ENCODE results near the gene ZNF70. TPM values are rescaled to one million over a fixed set of nuclear protein-coding genes. Genes with fewer than 3 reads are reported as not detected.
A peak's percentile ranks its signal among the peaks of the same experiment; 100 is the strongest.

Gene ZNF70
- total and polyA plus RNA-seq, 5 donors from 2014 or later = 0.06 to 2.0 (median 0.28) TPM

GRCh38 chr22:23698673-23699235 lies 52.2 kb downstream of the ZNF70 start:
- H3K4me3 ChIP-seq (ENCODE audit: low read depth, low read length) = no peak overlapping the region
- no peak overlapping the region for H3K27ac ChIP-seq (ENCODE audit: insufficient read depth, low read length, poor library complexity, severe bottlenecking)
- no peak for DNase-seq
- Mint-ChIP-seq H3K9me3 (peaks cover 0 to 2% (median 0%) of the 10 kb centered on the region in 7 donors), H3K36me3 (peaks cover 56% of the 10 kb centered on the region), H3K27ac (peak overlapping the region in 2 of 3 donors; percentile 69 to 100), H3K27me3 (no peaks in the 10 kb centered on the region), H3K4me3 (peak overlapping the region; percentile 10 to 83 (median 56)), H3K4me1 (peaks cover 9 to 90% (median 48%) of the 10 kb centered on the region in 4 donors)
- no peak for ATAC-seq (ENCODE audit: low read depth in 2 of 2)
- peaks cover 64% of the 10 kb centered on the region for H3K36me3 ChIP-seq (ENCODE audit: control insufficient read depth, insufficient read depth, low read length)
- H3K4me1 ChIP-seq (ENCODE audit: control insufficient read depth, insufficient read depth, low read length, poor library complexity, severe bottlenecking) = peaks cover 34% of the 10 kb centered on the region
- no peaks in the 10 kb centered on the region for H3K9me3 ChIP-seq (ENCODE audit: control insufficient read depth in 2 of 2, low read length in 2 of 2)
- H3K27me3 ChIP-seq (ENCODE audit: control insufficient read depth, insufficient read depth, low read length) = no peaks in the 10 kb centered on the region

- peak overlapping the region; percentile 99 to 100 (median 100) for H3K27ac Mint-ChIP-seq
- Histone ChIP-seq H3K27ac (ENCODE audit: insufficient read depth, low read length, poor library complexity, severe bottlenecking) (peak overlapping the region; percentile 91), H3K9me3 (ENCODE audit: control insufficient read depth in 2 of 2, low read length in 2 of 2) (no peaks in the 10 kb centered on the region), H3K36me3 (ENCODE audit: control insufficient read depth, insufficient read depth, low read length) (peaks cover 64% of the 10 kb centered on the region), H3K4me3 (ENCODE audit: low read depth, low read length) (no peak overlapping the region), H3K27me3 (ENCODE audit: control insufficient read depth, insufficient read depth, low read length) (no peaks in the 10 kb centered on the region), H3K4me1 (ENCODE audit: control insufficient read depth, insufficient read depth, low read length, poor library complexity, severe bottlenecking) (peaks cover 34% of the 10 kb centered on the region)
- peaks cover 49% of the 10 kb centered on the region for H3K36me3 Mint-ChIP-seq
- H3K4me3 Mint-ChIP-seq = peak overlapping the region; percentile 50 to 99 (median 73)
- H3K9me3 Mint-ChIP-seq = peaks cover 0 to 2% (median 0%) of the 10 kb centered on the region in 7 donors
- H3K27me3 Mint-ChIP-seq = no peaks in the 10 kb centered on the region
- ATAC-seq (ENCODE audit: low read depth in 2 of 2) (no peak), DNase-seq (no peak)
- peaks cover 9 to 84% (median 44%) of the 10 kb centered on the region in 4 donors for H3K4me1 Mint-ChIP-seq
Observed at GRCh38 chr22:23698094-23698493, 52.8 kb downstream of the ZNF70 start.

- Mint-ChIP-seq H3K4me1 (peaks cover 9 to 80% (median 38%) of the 10 kb centered on the region in 4 donors), H3K27me3 (no peaks in the 10 kb centered on the region), H3K9me3 (peaks cover 0 to 2% (median 0%) of the 10 kb centered on the region in 7 donors), H3K27ac (peak overlapping the region; percentile 99 to 100 (median 100)), H3K4me3 (peak overlapping the region; percentile 83 to 99 (median 98)), H3K36me3 (peaks cover 48% of the 10 kb centered on the region)
- H3K27me3 ChIP-seq (ENCODE audit: control insufficient read depth, insufficient read depth, low read length) = no peaks in the 10 kb centered on the region
- H3K4me3 ChIP-seq (ENCODE audit: low read depth, low read length) = peak overlapping the region; percentile 84
- no peak for DNase-seq
- peaks cover 57% of the 10 kb centered on the region for H3K36me3 ChIP-seq (ENCODE audit: control insufficient read depth, insufficient read depth, low read length)
- peaks cover 34% of the 10 kb centered on the region for H3K4me1 ChIP-seq (ENCODE audit: control insufficient read depth, insufficient read depth, low read length, poor library complexity, severe bottlenecking)
- peak overlapping the region; percentile 91 for H3K27ac ChIP-seq (ENCODE audit: insufficient read depth, low read length, poor library complexity, severe bottlenecking)
- no peaks in the 10 kb centered on the region for H3K9me3 ChIP-seq (ENCODE audit: control insufficient read depth in 2 of 2, low read length in 2 of 2)
- ATAC-seq (ENCODE audit: low read depth in 2 of 2) = no peak
Observed at GRCh38 chr22:23697031-23697970, 53.6 kb downstream of the ZNF70 start.

GRCh38 chr22:23696326-23696851 lies 54.5 kb downstream of the ZNF70 start:
- no peaks in the 10 kb centered on the region for H3K27me3 Mint-ChIP-seq
- ATAC-seq (ENCODE audit: low read depth in 2 of 2) = peak; percentile 100
- H3K4me1 Mint-ChIP-seq = peaks cover 0 to 71% (median 31%) of the 10 kb centered on the region in 4 donors
- peaks cover 0 to 2% (median 0%) of the 10 kb centered on the region in 7 donors for H3K9me3 Mint-ChIP-seq
- H3K9me3 ChIP-seq (ENCODE audit: control insufficient read depth in 2 of 2, low read length in 2 of 2) = no peaks in the 10 kb centered on the region
- peak overlapping the region; percentile 91 for H3K27ac ChIP-seq (ENCODE audit: insufficient read depth, low read length, poor library complexity, severe bottlenecking)
- DNase-seq = peak; percentile 52 to 94 (median 85)
- H3K36me3 ChIP-seq (ENCODE audit: control insufficient read depth, insufficient read depth, low read length) = peaks cover 48% of the 10 kb centered on the region
- peaks cover 34% of the 10 kb centered on the region for H3K4me1 ChIP-seq (ENCODE audit: control insufficient read depth, insufficient read depth, low read length, poor library complexity, severe bottlenecking)
- H3K4me3 ChIP-seq (ENCODE audit: low read depth, low read length) = peak overlapping the region; percentile 84
- peak overlapping the region; percentile 83 to 99 (median 98) for H3K4me3 Mint-ChIP-seq
- peak overlapping the region; percentile 99 to 100 (median 100) for H3K27ac Mint-ChIP-seq
- no peaks in the 10 kb centered on the region for H3K27me3 ChIP-seq (ENCODE audit: control insufficient read depth, insufficient read depth, low read length)
- H3K36me3 Mint-ChIP-seq = peaks cover 40% of the 10 kb centered on the region

GRCh38 chr22:23695571-23696325 lies 55.2 kb downstream of the ZNF70 start:
- peaks cover 41% of the 10 kb centered on the region for H3K36me3 ChIP-seq (ENCODE audit: control insufficient read depth, insufficient read depth, low read length)

GRCh38 chr22:23695141-23695540 lies 55.8 kb downstream of the ZNF70 start:
- H3K36me3 ChIP-seq (ENCODE audit: control insufficient read depth, insufficient read depth, low read length) = peaks cover 35% of the 10 kb centered on the region
- H3K27me3 ChIP-seq (ENCODE audit: control insufficient read depth, insufficient read depth, low read length) = no peaks in the 10 kb centered on the region
- H3K4me1 ChIP-seq (ENCODE audit: control insufficient read depth, insufficient read depth, low read length, poor library complexity, severe bottlenecking) = peaks cover 34% of the 10 kb centered on the region
- Mint-ChIP-seq H3K9me3 (peaks cover 0 to 2% (median 0%) of the 10 kb centered on the region in 7 donors), H3K27me3 (no peaks in the 10 kb centered on the region), H3K4me3 (peak overlapping the region in 3 of 4 donors; percentile 63 to 98 (median 83)), H3K4me1 (peaks cover 0 to 62% (median 22%) of the 10 kb centered on the region in 4 donors), H3K27ac (peak overlapping the region; percentile 99 to 100 (median 100)), H3K36me3 (peaks cover 40% of the 10 kb centered on the region)
- no peak overlapping the region for H3K4me3 ChIP-seq (ENCODE audit: low read depth, low read length)
- DNase-seq = no peak
- H3K27ac ChIP-seq (ENCODE audit: insufficient read depth, low read length, poor library complexity, severe bottlenecking) = peak overlapping the region; percentile 91
- no peaks in the 10 kb centered on the region for H3K9me3 ChIP-seq (ENCODE audit: control insufficient read depth in 2 of 2, low read length in 2 of 2)
- ATAC-seq (ENCODE audit: low read depth in 2 of 2) = no peak

More at GRCh38 chr22:23695571-23696325, 55.2 kb downstream of the ZNF70 start:
- H3K27me3 ChIP-seq (ENCODE audit: control insufficient read depth, insufficient read depth, low read length) = no peaks in the 10 kb centered on the region
- peak overlapping the region; percentile 99 to 100 (median 100) for H3K27ac Mint-ChIP-seq
- H3K9me3 ChIP-seq (ENCODE audit: control insufficient read depth in 2 of 2, low read length in 2 of 2) = no peaks in the 10 kb centered on the region
- ATAC-seq (ENCODE audit: low read depth in 2 of 2) (no peak), DNase-seq (no peak)
- H3K27ac ChIP-seq (ENCODE audit: insufficient read depth, low read length, poor library complexity, severe bottlenecking) = peak overlapping the region; percentile 91
- H3K27me3 Mint-ChIP-seq = no peaks in the 10 kb centered on the region
- H3K4me3 ChIP-seq (ENCODE audit: low read depth, low read length) = peak overlapping the region; percentile 84
- peaks cover 34% of the 10 kb centered on the region for H3K4me1 ChIP-seq (ENCODE audit: control insufficient read depth, insufficient read depth, low read length, poor library complexity, severe bottlenecking)
- H3K9me3 Mint-ChIP-seq = peaks cover 0 to 2% (median 0%) of the 10 kb centered on the region in 7 donors
- peak overlapping the region; percentile 83 to 99 (median 98) for H3K4me3 Mint-ChIP-seq
- peaks cover 40% of the 10 kb centered on the region for H3K36me3 Mint-ChIP-seq
- peaks cover 0 to 67% (median 27%) of the 10 kb centered on the region in 4 donors for H3K4me1 Mint-ChIP-seq

Data from CD4-positive, CD25-positive, alpha-beta regulatory T cell (primary cell).